Measurements from ENCODE around the gene ARHGEF12. TPM values are rescaled to one million over a fixed set of nuclear protein-coding genes. Genes with fewer than 3 reads are reported as not detected.

ARHGEF12 gene
- total RNA-seq, 1 donor from 2014 or later = 85.6 TPM

DNA sequence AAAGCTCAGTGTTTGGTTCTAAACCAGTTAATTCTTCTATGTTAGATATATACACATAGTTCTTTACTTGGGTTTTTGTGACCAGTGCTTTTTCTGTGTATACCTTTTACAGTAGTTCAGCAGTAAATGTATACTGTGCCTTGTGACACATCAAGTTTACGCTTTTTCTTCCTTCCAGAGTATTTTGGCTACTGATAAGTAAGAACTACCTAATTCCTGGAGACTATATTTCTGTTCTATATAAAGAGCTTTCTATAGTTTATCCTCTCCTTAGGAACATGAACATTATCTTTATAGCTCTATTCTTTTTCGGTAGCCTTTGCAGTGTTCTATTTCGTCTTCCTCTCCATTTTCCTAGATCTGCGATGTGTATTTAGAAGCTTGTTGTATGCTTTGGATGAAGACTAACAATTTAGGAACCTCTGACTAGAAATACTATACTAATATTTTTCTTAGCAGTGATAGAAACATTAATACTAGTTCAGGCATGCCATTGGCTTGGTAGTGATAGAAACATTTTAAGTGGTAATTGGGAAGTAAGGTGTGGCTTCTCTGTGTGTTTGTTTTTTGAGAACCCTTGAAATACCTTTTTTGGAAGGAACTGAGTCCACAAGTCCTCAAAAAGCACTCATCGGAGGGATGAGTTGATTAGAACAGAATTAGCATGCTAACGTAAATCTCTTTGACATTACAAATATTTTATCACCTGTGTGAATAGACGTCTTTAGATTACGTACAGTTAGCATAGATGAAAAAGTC lies 74.6 kb downstream of the ARHGEF12 start:
- no peak for DNase-seq (ENCODE audit: low read depth)

DNA sequence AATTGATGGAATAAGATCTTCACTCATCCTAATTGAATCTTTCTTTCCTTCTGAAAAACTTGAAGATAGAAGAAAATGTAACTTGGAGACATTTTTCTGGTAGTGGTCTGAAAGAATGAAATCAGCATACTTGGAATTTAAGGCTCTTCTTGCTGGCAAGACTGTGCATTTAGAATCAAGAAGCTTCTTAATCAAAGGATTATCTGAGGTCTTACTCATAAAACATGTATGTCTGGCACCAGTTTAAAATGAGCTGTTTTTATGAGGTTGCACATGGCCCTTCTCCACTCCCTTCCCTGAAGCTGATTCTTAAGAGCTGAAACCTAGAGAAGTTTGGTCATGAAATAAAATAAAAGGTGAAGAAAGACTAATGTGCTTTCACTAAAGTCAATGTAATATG lies 77.3 kb downstream of the ARHGEF12 start:
- DNase-seq (ENCODE audit: low read depth) = peak; percentile 21

DNA sequence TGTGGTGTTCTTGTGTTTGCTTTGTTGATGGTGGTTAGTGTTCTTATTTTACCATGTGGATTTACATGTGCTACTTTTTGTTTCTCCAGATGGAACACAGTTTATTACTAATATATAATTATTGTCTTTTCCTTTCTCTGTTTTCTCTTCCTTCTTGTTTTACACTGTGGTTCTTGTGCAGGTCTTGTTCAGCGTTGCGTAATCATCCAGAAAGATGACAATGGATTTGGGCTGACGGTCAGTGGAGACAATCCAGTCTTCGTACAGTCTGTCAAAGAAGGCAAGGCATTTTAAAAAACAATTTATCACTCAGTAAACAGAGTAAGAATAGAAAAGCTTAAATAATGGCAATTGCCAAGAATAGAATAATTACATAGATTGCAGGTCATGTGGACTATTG lies 84.4 kb downstream of the ARHGEF12 start:
- no peak for DNase-seq (ENCODE audit: low read depth)

DNA sequence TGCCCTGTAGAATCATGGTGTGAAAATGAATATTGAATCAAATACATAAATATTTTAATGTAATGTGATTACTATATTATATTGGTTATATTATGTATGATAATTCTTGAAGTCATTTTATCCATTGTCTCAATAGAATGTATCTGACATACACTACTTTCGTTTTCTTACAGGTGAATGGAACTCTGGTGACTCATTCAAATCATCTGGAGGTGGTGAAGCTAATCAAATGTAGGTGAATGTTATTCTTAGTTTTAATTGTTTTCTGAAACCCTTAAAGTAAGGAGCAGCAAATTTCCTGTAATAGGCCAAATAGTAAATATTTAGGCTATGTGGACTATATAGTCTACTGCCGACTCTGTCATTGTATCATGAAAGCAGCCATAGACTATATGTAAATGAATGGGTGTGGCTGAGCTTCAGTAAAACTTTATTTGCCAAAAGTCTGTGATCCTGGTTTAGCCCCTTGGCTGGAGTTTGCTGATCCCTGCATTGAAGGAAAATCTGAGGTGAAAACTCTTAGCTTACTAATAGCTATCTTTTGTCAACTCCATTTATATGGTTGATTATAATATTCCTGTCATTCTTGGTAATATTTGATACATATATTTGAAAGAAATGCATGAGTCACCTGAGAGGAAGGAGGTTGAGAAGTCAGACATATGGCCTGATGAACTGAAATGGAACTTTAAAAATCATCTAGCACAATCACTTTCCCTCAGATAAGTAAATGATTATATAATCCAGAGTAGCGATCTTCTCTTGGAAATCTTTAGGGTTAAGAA lies 88.2 kb downstream of the ARHGEF12 start:
- DNase-seq (ENCODE audit: low read depth) = no peak

DNA sequence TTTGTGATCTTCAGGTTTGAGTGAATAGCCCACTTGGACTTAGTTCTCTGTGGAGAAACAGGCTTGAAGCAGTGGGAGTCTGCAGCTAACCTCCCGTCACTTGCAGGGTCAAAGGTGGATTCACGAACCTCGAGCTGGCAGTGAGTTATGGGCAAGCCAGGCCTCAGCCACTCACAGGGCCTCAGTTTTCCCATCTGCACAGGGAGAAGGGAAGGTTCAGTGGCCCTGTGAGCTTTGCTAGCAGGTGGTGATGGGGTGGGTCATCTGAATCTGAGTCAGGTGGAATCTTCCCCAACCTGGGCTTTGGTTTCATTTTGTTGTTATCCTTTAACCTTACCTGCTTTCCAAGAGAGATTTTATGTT lies 88.7 kb downstream of the ARHGEF12 start:
- DNase-seq (ENCODE audit: low read depth) = no peak

DNA sequence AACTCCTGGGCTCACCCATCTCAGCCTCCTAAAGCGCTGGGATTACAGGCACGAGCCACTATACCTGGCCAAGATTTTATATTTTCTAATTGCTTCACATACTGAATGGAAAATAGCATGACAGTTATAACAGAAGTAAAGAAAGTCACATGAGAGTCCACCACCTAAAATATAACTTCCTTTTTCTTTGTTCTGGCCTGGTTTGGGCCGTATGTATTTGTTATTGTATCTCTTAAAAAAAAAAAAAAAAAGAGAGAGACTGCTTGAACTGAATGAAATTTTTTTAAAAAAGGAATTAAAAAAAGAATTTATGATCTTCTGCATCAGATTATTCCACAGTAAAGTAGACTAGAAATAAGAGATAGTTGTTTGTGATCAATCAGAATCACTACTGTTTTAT lies 89.3 kb downstream of the ARHGEF12 start:
- DNase-seq (ENCODE audit: low read depth) = no peak

DNA sequence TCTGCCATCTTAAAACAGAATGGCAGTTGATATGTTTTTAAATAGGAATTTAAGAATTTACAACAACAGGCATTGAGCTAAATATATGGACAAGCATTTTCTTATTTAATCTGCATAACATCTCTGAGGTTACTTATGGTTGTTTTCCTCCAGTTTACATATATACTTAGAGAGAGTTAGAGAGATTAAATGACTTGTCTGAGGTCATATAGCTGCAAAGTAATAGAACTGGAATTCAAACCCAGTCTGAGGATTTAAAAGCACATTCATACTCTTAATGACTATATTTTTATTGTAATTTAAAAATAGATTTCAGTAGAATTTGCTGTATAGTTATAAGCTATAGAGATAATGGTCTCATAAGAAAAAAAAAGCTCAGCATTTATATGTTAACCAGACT lies 93.9 kb downstream of the ARHGEF12 start:
- DNase-seq (ENCODE audit: low read depth) = no peak

DNA sequence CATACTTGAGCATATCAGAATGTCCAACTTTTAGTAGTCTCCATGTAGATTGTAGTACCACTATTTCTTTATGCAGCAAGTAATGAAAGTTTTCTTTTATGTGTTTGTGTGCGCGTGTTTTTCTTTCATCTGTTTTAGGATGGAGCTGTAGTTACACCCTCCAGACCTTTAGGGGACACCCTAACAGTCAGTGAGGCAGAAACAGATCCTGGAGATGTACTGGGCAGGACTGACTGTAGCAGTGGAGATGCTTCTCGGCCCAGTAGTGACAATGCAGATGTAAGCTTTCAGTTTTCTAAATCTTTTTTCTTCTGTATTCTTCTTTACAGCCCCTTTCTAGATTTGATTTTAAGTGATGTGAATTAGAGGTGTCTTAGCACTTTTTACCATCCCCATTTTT lies 95.4 kb downstream of the ARHGEF12 start:
- peak; percentile 85 for DNase-seq (ENCODE audit: low read depth)

DNA sequence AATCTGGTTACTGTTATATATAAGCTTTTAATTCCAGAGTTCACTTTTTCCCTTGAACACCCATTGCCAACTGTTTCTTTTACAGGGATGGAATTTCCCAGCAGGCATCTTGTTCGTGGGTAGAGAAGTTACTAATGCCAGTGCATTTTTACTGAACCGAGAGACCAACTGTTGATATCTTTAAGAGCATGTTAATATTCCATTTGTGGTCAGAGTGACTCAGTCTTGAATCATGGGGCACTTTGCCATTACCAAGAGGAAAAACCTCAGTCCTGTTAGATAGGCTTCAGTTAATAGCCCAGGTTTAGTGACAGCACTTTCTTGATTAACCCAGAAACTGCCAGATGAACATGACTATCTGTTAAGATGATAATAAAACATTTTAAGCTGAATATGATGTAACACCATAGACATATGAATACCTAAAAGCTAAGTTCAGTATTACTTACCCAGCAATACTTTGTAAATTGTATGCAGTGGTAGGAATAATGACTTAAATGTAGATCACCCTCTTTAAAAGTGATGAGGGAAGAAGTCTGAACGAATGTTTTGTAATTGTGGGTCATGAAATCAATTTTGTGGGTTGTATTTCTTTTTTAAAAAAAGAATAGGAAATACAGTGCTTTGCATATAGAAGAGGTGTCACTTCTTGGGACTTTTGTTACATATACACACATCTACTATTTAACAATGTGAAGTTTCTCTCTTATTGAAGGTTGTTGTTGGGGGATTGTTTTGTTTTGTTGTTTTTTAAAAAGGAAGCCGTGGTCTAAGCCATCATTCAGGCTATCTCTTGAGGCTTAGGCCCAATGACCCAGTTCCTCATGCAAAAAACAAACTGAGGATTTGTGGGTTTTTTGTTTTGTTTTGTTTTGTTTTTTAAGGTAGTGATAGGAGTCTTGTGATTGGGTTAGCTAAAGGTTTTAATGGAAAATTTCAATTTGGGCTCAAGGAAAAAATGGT lies 96.1 kb downstream of the ARHGEF12 start:
- peak; percentile 99 for DNase-seq (ENCODE audit: low read depth)

DNA sequence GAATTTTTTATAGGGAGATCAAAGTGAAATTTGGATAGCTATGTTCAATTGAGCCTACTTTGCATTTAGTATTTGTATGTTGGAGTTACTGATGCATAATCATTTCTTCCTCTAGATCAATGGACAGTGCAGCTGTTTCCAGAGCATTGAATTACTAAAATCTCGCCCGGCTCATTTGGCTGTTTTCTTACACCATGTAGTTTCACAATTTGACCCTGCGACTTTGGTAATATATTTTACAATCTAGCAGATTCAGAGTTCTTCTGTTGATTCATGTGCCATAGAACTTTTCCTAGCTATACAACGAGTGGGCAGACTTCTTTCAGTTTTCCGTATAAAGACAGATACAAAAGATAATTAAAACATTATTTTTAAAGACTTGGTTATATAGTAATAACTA lies 105.4 kb downstream of the ARHGEF12 start:
- DNase-seq (ENCODE audit: low read depth) = no peak

DNA sequence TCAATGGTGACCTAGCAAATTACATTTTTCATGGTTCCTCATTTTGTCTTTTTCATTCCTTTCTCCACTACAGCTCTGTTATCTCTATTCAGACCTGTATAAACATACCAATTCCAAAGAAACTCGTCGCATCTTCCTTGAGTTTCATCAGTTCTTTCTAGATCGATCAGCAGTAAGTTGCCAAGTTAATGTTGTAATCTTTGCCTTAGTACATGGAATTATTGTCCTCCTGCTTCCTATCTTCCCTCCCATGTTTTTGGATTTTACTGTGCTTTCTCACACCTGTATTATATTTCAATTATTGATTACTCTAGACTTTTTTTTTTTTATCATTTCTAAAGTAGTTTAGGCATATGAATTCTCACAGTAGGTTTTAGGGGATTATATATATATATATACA lies 105.8 kb downstream of the ARHGEF12 start:
- no peak for DNase-seq (ENCODE audit: low read depth)

DNA sequence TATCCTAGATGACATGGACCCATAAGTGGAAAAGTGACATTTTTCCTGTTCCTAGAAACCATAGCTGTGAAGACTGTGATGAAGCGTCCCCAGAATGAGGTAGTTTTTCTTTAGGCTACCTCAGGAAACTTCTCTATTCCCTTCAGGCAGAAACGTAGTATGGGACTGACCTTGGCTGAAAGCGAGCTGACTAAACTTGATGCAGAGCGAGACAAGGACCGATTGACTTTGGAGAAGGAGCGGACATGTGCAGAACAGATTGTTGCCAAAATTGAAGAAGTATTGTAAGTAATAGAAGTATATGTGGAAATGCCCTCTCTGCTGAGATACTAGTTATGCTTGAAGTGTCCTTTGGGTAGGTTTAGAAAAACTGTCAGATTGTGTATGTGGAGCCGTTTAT lies 110.6 kb downstream of the ARHGEF12 start:
- DNase-seq (ENCODE audit: low read depth) = no peak

DNA sequence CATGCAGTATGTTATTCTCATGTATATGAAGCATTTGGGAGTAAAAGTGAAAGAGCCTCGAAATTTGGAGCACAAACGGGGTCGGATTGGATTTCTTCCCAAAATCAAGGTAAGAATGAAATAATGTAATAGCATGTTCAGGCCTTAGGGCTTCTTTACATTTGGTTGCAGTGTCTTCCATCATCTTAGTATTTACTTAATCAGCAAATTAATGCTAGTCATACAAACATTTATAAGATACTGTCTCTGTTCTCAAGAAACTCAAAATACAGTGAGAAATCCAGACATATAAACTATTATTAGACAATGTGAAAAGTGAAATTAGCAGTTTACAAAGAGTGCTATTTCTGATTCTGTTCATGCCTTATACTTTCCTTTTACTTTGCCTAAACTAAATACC lies 112.0 kb downstream of the ARHGEF12 start:
- DNase-seq (ENCODE audit: low read depth) = no peak

DNA sequence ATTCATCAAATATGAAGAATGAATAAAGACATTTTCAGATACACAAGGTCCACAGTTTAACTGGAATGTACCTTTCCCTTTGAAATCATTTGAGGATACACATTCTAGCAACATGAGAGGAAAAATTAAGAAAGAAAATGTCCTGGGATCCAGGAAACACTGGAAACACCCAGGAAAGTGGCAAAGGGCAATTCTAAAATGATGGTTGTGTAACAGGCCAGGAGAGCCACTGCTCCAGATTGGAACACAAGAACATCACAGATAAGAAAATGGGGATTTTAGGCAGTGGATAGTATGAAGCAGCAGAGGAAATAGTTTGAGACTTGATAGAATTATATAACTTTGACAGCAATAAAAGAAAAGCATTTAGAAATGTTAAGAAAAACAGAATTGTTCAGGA lies 119.3 kb downstream of the ARHGEF12 start:
- no peak for DNase-seq (ENCODE audit: low read depth)

DNA sequence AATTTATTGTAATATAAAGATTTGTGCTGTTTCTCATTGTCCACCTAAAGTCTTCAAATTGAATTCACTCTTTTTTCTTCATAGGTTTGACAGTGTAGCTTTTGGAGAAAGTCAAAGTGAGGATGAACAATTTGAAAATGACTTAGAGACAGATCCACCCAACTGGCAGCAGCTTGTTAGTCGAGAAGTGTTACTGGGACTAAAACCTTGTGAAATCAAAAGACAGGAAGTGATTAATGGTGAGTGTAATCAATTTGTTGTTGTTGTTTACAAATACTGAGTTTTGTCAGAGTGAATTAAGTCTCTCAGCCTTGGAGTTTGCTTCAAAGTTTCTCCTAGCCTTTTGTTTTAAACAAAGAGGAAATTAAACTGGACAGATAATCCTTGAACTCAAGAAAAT lies 121.8 kb downstream of the ARHGEF12 start:
- no peak for DNase-seq (ENCODE audit: low read depth)

DNA sequence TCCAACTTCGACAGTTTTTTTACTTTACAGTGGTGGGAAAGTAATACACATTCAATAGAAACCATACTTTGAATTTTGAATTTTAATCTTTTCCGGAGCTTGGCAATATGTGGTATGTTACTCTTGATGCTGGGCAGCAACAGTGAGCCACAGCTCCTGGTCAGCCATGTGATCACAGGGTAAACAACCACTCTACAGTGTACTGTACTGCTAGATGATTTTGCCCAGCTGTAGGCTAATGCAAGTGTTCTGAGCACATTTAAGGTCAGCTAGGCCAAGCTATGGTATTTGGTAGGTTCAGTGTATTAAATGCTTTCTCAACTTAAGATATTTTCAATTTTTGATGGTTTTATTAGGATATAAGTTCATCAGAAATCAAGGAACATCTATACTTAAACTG lies 126.6 kb downstream of the ARHGEF12 start:
- no peak for DNase-seq (ENCODE audit: low read depth)

DNA sequence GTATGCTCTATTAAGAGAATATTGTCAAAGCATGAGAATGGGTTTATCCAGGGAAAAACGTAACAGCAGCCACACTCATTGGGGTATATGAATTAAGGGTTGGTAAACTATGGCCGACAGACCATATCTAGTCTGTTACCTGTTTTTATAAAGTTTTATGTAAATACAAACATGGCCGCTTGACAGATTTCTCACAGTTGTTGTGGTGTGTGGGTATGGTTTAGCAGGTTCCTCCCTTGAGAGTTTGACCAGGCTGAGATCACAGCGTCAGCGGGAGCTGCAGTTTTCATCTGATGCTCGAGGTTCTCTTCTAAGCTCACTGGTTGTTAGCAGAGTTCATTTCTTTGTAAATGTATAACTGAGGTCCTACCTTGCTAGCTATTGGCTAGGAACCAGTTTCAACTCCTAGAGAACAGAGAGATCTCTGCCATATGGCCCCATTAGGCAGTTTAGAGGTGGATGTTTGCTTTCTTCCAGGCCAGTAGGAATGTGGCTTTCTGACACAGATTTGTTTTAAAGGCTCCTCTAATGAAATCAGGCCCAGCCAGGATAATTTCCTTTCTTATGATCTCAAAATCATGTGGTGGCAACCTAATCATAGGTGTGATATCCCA lies 129.8 kb downstream of the ARHGEF12 start:
- peak; percentile 59 for DNase-seq (ENCODE audit: low read depth)

DNA sequence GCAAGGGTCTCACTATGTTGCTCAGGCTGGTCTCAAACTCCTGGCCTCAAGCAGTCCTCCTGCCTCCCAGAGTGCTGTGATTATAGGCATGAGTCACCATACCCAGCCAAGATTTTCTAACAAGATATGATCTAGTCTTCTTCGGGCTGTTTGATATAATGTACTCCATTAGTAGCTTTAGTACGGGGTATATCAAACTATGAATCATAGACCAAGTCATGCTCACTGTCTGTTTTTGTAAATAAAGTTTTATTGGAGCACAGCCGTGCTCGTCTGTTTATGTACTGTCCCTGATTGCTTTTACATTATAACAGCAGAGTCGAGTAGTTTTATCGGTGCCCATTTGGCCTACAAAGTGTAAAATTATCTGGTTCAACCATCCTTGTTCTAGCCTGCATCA lies 131.4 kb downstream of the ARHGEF12 start:
- no peak for DNase-seq (ENCODE audit: low read depth)

DNA sequence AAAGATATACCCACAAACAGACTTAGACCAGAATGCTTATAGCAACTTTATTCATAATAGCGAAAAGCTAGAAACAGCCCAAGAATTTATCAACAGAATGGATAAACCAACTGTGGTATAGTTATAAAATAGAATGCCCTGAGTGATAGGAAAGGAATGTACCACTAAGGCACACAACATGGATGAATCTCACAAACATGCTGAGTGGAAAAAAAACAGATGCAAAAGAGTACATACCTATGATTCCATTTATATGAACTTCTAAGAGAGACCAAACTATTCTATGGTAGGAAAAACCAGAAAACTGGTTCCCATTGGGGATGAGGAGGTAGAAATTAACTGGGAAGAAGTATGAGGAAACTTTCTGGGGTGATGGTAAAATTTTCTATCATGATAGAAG lies 134.9 kb downstream of the ARHGEF12 start:
- peak; percentile 30 for DNase-seq (ENCODE audit: low read depth)

DNA sequence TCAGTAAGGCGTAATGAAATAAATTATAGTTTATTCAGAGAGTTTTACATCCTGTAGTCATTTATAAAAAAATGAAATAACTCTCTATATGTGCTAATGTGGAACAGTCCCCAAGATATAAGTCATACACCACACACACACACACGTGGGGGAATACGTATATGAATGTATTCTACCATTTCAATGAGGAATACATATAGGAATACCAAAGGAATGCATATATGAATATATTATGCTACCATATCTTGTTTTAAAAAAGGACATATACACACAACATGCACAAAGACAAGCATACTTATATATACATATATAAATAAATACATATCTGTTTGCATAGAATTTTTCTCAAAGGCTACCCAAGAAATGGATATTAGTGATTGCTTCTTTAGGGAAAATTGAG lies 135.8 kb downstream of the ARHGEF12 start:
- DNase-seq (ENCODE audit: low read depth) = no peak

DNA sequence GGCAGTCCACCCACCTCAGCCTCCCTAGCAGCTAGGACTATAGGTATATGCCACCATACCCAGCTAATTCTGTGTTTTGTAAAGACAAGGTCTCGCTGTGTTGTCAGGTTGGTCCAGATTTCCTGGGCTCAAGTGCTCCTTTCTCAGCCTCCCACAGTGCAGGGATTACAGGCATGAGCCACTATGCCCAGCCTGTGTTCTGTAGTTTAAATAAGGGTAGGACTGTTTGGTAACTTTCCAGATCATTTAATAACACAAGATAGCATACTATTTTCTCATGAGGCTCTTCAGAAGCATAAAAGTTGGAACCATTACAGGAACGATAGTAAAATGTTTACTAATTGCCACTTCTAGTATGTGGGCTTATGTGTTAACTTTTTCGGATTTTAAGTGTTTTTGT lies 137.3 kb downstream of the ARHGEF12 start:
- DNase-seq (ENCODE audit: low read depth) = no peak
